ENCODE measurements around the gene CFAP299. TPM values are rescaled to one million over a fixed set of nuclear protein-coding genes. Genes with fewer than 3 reads are reported as not detected.

CFAP299 gene
- total and polyA plus RNA-seq, 2 of the 13 experiments (the other 11 are each of a cell fraction or from before 2014, with no cell fraction given): not detected

GRCh38 chr4:81003597-81004111 is 668.1 kb downstream of the CFAP299 start:
- Histone ChIP-seq H3K9me3 (ENCODE audit: low read length) (no peaks in the 10 kb centered on the region), H3K27ac (ENCODE audit: extremely low read length, insufficient read depth, low read length) (no peak overlapping the region), H3K4me2 (ENCODE audit: low read depth, low read length) (no peak overlapping the region), H2AFZ (ENCODE audit: low read length) (no peak overlapping the region), H3K36me3 (replicated peaks in 1 of 2; ENCODE audit: control insufficient read depth in 1 of 2, insufficient read depth in 2 of 2, low read length in 2 of 2) (no peaks in the 10 kb centered on the region), H3K27me3 (ENCODE audit: control insufficient read depth in 1 of 2, insufficient read depth in 2 of 2, low read length in 2 of 2) (no peaks in the 10 kb centered on the region), H3K4me3 (replicated peaks in 1 of 3; ENCODE audit: insufficient read depth in 1 of 3, low read depth in 2 of 3, low read length in 3 of 3) (no peak overlapping the region), H4K20me1 (ENCODE audit: insufficient read depth, low read length) (no peaks in the 10 kb centered on the region), H3K79me2 (ENCODE audit: insufficient read depth, low read length) (no peaks in the 10 kb centered on the region), H3K4me1 (ENCODE audit: insufficient read depth, low read length) (no peaks in the 10 kb centered on the region), H3K9ac (ENCODE audit: insufficient read depth, low read depth, low read length) (no peak overlapping the region)
- DNase-seq (ENCODE audit: low spot score) (no peak), ATAC-seq (no peak), FAIRE-seq (no peak)
- intact Hi-C loops (cut with micrococcal nuclease; ENCODE audit: unreplicated experiment): no loop called here
- ChIA-PET POLR2A (no interaction called here), CTCF (ENCODE audit: low intra/inter-chr PET ratio, low total read pairs) (no interaction called here)
- in situ Hi-C loops (cut with HindIII; ENCODE audit: extremely low pct_ligation_motif_present, low pct_unique_long_range_greater_than_20kb): no loop called here
- TF ChIP-seq PBX3 (CRISPR knock-in tag; IDR thresholded peaks at IDR 0.05; ENCODE audit: borderline replicate concordance): no peak
- TF ChIP-seq JUNB (CRISPR knock-in tag; IDR thresholded peaks at IDR 0.05; ENCODE audit: borderline replicate concordance): no peak
- TF ChIP-seq ZNF503 (CRISPR knock-in tag; IDR thresholded peaks at IDR 0.05): no peak
- no peak for TF ChIP-seq ZBTB3 (CRISPR knock-in tag; IDR thresholded peaks at IDR 0.05; ENCODE audit: borderline replicate concordance, low read depth)
- no peak for TF ChIP-seq DNMT3B (CRISPR knock-in tag; conservative IDR thresholded peaks at IDR 0.05)
- no peak for TF ChIP-seq DPF2 (CRISPR knock-in tag; IDR thresholded peaks at IDR 0.05; ENCODE audit: borderline replicate concordance, low read depth)
- no peak for TF ChIP-seq SRY (CRISPR knock-in tag; IDR thresholded peaks at IDR 0.05)
- no peak for TF ChIP-seq MTA3 (CRISPR knock-in tag; IDR thresholded peaks at IDR 0.05)
- no peak for TF ChIP-seq GPN1 (CRISPR knock-in tag; IDR thresholded peaks at IDR 0.05; ENCODE audit: borderline replicate concordance)
- TF ChIP-seq RAD21 (CRISPR knock-in tag; IDR thresholded peaks at IDR 0.05): no peak
- no peak for TF ChIP-seq ZNF24 (IDR thresholded peaks at IDR 0.05)
- TF ChIP-seq MYC (CRISPR knock-in tag; IDR thresholded peaks at IDR 0.05; ENCODE audit: borderline replicate concordance): no peak
- TF ChIP-seq ZHX1 (CRISPR knock-in tag; IDR thresholded peaks at IDR 0.05; ENCODE audit: low read depth): no peak
- no peak for TF ChIP-seq KAT8 (CRISPR knock-in tag; IDR thresholded peaks at IDR 0.05)
- no peak for TF ChIP-seq ZNF34 (CRISPR knock-in tag; IDR thresholded peaks at IDR 0.05; ENCODE audit: borderline replicate concordance)
- no peak for TF ChIP-seq GTF2F1 (IDR thresholded peaks at IDR 0.05; ENCODE audit: low read length)
- no peak for TF ChIP-seq NFYB (CRISPR knock-in tag; IDR thresholded peaks at IDR 0.05)
- TF ChIP-seq MED1 (CRISPR knock-in tag; IDR thresholded peaks at IDR 0.05): no peak
- 0% methylated on average over 1 of the region's 2 CpGs for WGBS (ENCODE audit: low lambda C conversion rate)
- BruUV-seq (replicated peaks): no TSS peak

Measured in HepG2 (cell line).